NB4 (cell line): ENCODE data around the gene SPEM3.

Source experiments
- MYC ChIP-seq: IDR thresholded peaks from 2 replicates; pipeline ENCODE4 v1.6.1; 2011; ENCODE audit warnings: low read depth, low read length
- TF ChIP-seq, protein P1 (sequence below): IDR thresholded peaks from one replicate; pipeline ENCODE4 v1.5.1; 2012; ENCODE audit warnings: low read depth, low read length

DNA sequence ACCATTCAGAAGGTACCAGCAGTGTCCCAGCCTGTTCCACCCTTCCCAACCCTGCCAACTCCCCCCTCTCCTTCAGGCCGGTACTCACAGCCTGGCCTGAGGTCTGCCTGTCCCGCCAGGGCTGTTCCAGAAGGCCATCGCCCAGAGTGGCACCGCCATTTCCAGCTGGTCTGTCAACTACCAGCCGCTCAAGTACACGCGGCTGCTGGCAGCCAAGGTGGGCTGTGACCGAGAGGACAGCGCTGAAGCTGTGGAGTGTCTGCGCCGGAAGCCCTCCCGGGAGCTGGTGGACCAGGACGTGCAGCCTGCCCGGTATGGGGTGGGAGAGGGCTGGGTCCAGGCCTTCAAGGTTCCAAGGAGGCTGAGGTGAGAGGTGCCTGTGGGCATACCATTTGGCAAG is 13.8 kb upstream of the SPEM3 start:
- TF ChIP-seq MYC, result no peak
- TF ChIP-seq, protein P1, sequence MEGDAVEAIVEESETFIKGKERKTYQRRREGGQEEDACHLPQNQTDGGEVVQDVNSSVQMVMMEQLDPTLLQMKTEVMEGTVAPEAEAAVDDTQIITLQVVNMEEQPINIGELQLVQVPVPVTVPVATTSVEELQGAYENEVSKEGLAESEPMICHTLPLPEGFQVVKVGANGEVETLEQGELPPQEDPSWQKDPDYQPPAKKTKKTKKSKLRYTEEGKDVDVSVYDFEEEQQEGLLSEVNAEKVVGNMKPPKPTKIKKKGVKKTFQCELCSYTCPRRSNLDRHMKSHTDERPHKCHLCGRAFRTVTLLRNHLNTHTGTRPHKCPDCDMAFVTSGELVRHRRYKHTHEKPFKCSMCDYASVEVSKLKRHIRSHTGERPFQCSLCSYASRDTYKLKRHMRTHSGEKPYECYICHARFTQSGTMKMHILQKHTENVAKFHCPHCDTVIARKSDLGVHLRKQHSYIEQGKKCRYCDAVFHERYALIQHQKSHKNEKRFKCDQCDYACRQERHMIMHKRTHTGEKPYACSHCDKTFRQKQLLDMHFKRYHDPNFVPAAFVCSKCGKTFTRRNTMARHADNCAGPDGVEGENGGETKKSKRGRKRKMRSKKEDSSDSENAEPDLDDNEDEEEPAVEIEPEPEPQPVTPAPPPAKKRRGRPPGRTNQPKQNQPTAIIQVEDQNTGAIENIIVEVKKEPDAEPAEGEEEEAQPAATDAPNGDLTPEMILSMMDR, result no peak
